PC-9 (cell line): ENCODE measurements around the gene ZNRD2.

Source experiments
- EZH2 ChIP-seq: fragments of 200-600 bp; sonication (generic); IDR thresholded peaks from 2 replicates; pipeline ENCODE4 v1.8.0; 2017; ENCODE audit warnings: antibody characterized with exemption, low read depth
- TF ChIP-seq, protein P1 (sequence below): fragments of 200-600 bp; sonication (generic); conservative IDR thresholded peaks from 2 replicates; pipeline ENCODE4 v1.6.1; 2017; ENCODE audit warnings: mixed run types, antibody characterized with exemption, mild to moderate bottlenecking, moderate library complexity

DNA sequence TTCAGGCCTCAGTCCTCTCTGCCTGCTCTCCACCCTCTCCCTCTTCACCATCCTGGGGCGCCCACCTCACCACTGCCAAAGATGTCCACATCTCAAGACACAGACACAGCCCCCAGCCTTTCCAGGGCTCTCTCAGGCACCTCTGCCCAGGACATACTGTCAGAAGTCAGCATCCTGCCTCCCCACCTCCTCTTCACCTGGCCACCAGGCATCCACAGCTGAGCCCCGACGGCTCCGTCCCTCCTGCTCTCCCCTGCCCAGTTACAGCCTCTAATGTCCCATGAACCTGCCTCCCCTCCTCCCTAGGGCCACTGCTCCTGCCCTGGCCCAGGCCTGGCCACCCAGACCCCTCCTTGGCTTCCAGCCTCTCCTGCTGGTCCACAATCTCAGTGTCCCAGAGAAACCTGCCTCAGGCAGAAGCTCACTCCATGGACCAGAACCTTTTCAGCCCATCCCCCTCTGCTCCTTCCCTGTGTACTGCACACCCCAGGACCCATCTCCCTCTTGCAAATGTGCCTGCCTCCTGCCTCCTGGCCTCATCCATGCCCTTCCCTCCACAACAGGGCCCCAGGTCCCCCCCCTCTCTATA lies 15.3 kb upstream of the ZNRD2 start:
- TF ChIP-seq, protein P1, sequence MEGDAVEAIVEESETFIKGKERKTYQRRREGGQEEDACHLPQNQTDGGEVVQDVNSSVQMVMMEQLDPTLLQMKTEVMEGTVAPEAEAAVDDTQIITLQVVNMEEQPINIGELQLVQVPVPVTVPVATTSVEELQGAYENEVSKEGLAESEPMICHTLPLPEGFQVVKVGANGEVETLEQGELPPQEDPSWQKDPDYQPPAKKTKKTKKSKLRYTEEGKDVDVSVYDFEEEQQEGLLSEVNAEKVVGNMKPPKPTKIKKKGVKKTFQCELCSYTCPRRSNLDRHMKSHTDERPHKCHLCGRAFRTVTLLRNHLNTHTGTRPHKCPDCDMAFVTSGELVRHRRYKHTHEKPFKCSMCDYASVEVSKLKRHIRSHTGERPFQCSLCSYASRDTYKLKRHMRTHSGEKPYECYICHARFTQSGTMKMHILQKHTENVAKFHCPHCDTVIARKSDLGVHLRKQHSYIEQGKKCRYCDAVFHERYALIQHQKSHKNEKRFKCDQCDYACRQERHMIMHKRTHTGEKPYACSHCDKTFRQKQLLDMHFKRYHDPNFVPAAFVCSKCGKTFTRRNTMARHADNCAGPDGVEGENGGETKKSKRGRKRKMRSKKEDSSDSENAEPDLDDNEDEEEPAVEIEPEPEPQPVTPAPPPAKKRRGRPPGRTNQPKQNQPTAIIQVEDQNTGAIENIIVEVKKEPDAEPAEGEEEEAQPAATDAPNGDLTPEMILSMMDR: no peak
- TF ChIP-seq EZH2: no peak
